Body of pancreas (tissue), 4 donors: Measurements from ENCODE around the gene NAGK.

ENCODE experiments used
- CTCF ChIP-seq, 7 experiments: fragments of 450-650 bp in 4 of 7; fragments of 200-600 bp in 3 of 7; sonication (generic) in 3 of 7; IDR thresholded peaks; one replicate each; pipeline ENCODE4 v1.5.1; 2016 to 2019; ENCODE audit warnings: antibody characterized with exemption in 7 of 7
- POLR2A ChIP-seq, 3 donors: fragments of 450-650 bp; IDR thresholded peaks; one replicate each; pipeline ENCODE4 v1.6.1; 2016; ENCODE audit warnings: antibody characterized with exemption in 3 of 3, mild to moderate bottlenecking in 2 of 3

DNA sequence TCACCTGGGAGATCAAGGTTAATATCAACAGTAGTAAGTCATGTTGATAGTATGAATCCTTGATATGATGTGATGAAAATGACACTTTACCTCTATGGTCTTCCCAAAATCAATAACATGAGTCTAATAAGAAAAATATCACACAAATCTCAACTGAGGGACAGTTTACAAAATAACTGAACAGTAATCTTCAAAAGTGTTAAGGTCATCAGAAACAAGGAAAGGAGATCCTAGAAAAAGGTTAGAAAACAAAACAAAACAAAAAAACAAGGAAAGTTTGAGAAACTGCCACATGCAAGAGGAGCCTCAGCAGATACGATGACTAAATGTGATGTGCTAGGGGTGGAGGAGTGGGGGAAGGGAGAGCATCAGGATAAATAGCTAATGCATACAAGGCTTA, 45.4 kb downstream of the NAGK start:
- no peak for TF ChIP-seq CTCF (IDR thresholded peaks at IDR 0.05)
- TF ChIP-seq POLR2A (IDR thresholded peaks at IDR 0.05), result no peak
